CD14-positive monocyte (primary cell): ENCODE results near the gene SLC38A3. TPM values are rescaled to one million over a fixed set of nuclear protein-coding genes. Genes with fewer than 3 reads are reported as not detected.

Experiments
- DNase-seq, 3 donors: peaks; one replicate each; pipeline ENCODE4 v3.0.0-alpha.2; 2011 to 2022
- H2AFZ ChIP-seq: 2 replicates; pipeline ENCODE4 v1.6.0; 2012; ENCODE audit warnings: mild to moderate bottlenecking, low read depth, low read length, inconsistent platforms; ENCODE audit not compliant: insufficient read depth, poor library complexity, severe bottlenecking
- H3K27ac ChIP-seq, 2 donors: 1 replicate in 1 of 2; 2 replicates in 1 of 2; pipeline ENCODE4 v1.5.1; 2012 to 2013; ENCODE audit warnings: low read length in 2 of 2, control low read depth in 1 of 2, inconsistent platforms in 1 of 2, low read depth in 1 of 2, mild to moderate bottlenecking in 1 of 2
- H3K27me3 ChIP-seq, 2 donors: one replicate each; pipeline versions ENCODE4 v1.6.0 to v1.6.1; 2011 to 2013; ENCODE audit warnings: low read length in 2 of 2; ENCODE audit not compliant: control insufficient read depth in 2 of 2, insufficient read depth in 2 of 2
- H3K36me3 ChIP-seq, 2 donors: replicated peaks in 1 of 2; 1 replicate in 1 of 2; 2 replicates in 1 of 2; pipeline versions ENCODE4 v1.5.1 to v1.6.1; 2012 to 2013; ENCODE audit warnings: low read length in 2 of 2, control low read depth in 1 of 2, inconsistent platforms in 1 of 2, mild to moderate bottlenecking in 1 of 2; ENCODE audit not compliant: insufficient read depth in 2 of 2, control insufficient read depth in 1 of 2
- H3K4me1 ChIP-seq, 2 donors: 1 replicate in 1 of 2; 2 replicates in 1 of 2; pipeline versions ENCODE4 v1.5.1 to v1.6.1; 2012 to 2013; ENCODE audit warnings: low read length in 2 of 2, control low read depth in 1 of 2, inconsistent platforms in 1 of 2, mild to moderate bottlenecking in 1 of 2, moderate library complexity in 1 of 2; ENCODE audit not compliant: insufficient read depth in 2 of 2, control insufficient read depth in 1 of 2
- H3K4me2 ChIP-seq: replicated peaks from 2 replicates; pipeline ENCODE3; 2012; ENCODE audit warnings: low read length, moderate library complexity, mild to moderate bottlenecking; ENCODE audit not compliant: poor library complexity, severe bottlenecking; ENCODE audit errors: extremely low read depth
- H3K4me3 ChIP-seq, 3 experiments: fragments of 200-600 bp in 1 of 3; sonication (generic) in 1 of 3; replicated peaks in 1 of 3; 1 replicate in 2 of 3; 2 replicates in 1 of 3; pipeline ENCODE4 v1.5.1; 2011 to 2013; ENCODE audit warnings: low read length in 3 of 3, mild to moderate bottlenecking in 3 of 3, control low read depth in 2 of 3, low read depth in 2 of 3, inconsistent platforms in 1 of 3, moderate library complexity in 1 of 3
- H3K79me2 ChIP-seq: 2 replicates; pipeline ENCODE4 v1.6.0; 2012; ENCODE audit warnings: mild to moderate bottlenecking, control low read depth, inconsistent platforms, low read length, moderate library complexity; ENCODE audit not compliant: insufficient read depth
- H3K9ac ChIP-seq: 2 replicates; pipeline ENCODE4 v1.6.0; 2017; ENCODE audit warnings: low read length, mild to moderate bottlenecking; ENCODE audit not compliant: insufficient read depth, poor library complexity, severe bottlenecking
- H3K9me3 ChIP-seq, 2 donors: replicated peaks in 1 of 2; 1 replicate in 1 of 2; 2 replicates in 1 of 2; pipeline versions ENCODE4 v1.5.1 to v1.6.1; 2012 to 2013; ENCODE audit warnings: low read length in 2 of 2, control low read depth in 1 of 2; ENCODE audit not compliant: control insufficient read depth in 1 of 2, insufficient read depth in 1 of 2
- H4K20me1 ChIP-seq: 2 replicates; pipeline ENCODE4 v1.6.0; 2012; ENCODE audit warnings: mild to moderate bottlenecking, low read length, control low read depth, moderate library complexity; ENCODE audit not compliant: insufficient read depth
- H3K27ac Mint-ChIP-seq, 7 donors: one replicate each; pipeline ENCODE4 v1.8.0; 2020; ENCODE audit warnings: mild to moderate bottlenecking in 7 of 7, mixed read lengths in 7 of 7, moderate library complexity in 6 of 7, inconsistent platforms in 2 of 7
- H3K27me3 Mint-ChIP-seq, 3 donors: one replicate each; pipeline ENCODE4 v1.8.0; 2021 to 2022; ENCODE audit warnings: low read depth in 3 of 3, mild to moderate bottlenecking in 3 of 3, mixed read lengths in 3 of 3, moderate library complexity in 3 of 3, inconsistent platforms in 1 of 3
- H3K36me3 Mint-ChIP-seq, 2 donors: one replicate each; pipeline ENCODE4 v1.8.0; 2020; ENCODE audit warnings: mixed read lengths in 2 of 2, inconsistent platforms in 1 of 2, mild to moderate bottlenecking in 1 of 2
- H3K4me1 Mint-ChIP-seq: one replicate; pipeline ENCODE4 v1.8.0; 2020; ENCODE audit warnings: mild to moderate bottlenecking, mixed read lengths
- H3K4me3 Mint-ChIP-seq, 2 donors: one replicate each; pipeline ENCODE4 v1.8.0; 2020; ENCODE audit warnings: mild to moderate bottlenecking in 2 of 2, mixed read lengths in 2 of 2, moderate library complexity in 1 of 2
- H3K9me3 Mint-ChIP-seq, 7 donors: one replicate each; pipeline ENCODE4 v1.8.0; 2020 to 2022; ENCODE audit warnings: mixed read lengths in 7 of 7, mild to moderate bottlenecking in 6 of 7, moderate library complexity in 6 of 7, inconsistent platforms in 2 of 7
- CTCF ChIP-seq: fragments of 200-600 bp; IDR thresholded peaks from one replicate; pipeline ENCODE4 v1.8.0; 2022; ENCODE audit warnings: antibody characterized with exemption, mild to moderate bottlenecking
- WGBS: methylation state at CpG from one replicate; pipeline ENCODE4 v1.1.5; 2013; ENCODE audit warnings: missing lambda C conversion rate; ENCODE audit not compliant: insufficient coverage; 5-methylcytosine and 5-hydroxymethylcytosine counted together
- intact Hi-C, 2 donors: fragments of 100-400 bp; cut with micrococcal nuclease; formaldehyde crosslinking; loops; one replicate each; pipeline versions ENCODE4 v1.15.0 to v1.15.1; 2023
- polyA plus RNA-seq, 3 donors: library from polyadenylated mRNA; depleted of rRNA in 1 of 3; unstranded in 2 of 3; stranded (reverse) in 1 of 3; fragments of 300-500 nt in 2 of 3; fragments of >200 nt in 1 of 3; fragmentation: Illumina TruSeq in 2 of 3; gene quantifications; 1 replicate in 2 of 3; 2 replicates in 1 of 3; pipeline ENCODE4 v1.2.3, GENCODE V29; 2012 to 2021

The SLC38A3 gene
- polyA plus RNA-seq, 3 donors = not detected

DNA sequence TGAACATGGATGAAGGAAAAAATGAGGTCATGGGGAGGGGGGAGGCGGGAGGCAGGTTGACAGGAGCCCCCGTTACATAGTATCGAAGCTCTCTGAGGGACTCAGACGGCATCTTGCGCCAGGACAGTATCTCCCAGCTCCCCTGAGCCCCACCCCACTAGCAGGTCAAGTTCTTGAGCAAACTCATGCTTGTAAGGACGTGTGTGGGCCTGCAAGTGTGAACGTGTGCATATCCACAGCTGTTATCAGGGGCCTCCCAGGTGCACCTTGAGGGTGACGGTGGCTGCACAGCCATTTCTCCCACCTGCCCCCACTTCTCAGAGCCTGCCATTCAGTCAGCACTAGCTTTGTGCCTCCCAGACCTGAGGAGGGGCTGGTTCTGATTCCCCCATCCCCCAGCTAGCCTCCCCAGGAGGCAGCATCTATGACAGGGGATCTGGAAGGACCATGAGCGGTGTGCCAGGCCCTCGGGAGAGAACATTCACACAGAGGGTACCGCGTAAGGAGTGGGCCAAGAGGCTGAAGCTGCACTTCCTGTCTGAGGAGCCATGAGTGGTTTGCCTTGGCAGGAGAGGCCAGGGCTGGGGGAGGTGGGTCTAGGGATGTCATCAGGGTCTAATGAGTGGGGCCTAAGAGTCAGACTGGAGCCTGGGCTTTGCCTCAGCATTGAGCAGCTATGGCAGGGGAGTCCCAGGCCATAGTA lies 47.1 kb upstream of the SLC38A3 start:
- Mint-ChIP-seq H3K4me1 (peaks cover 25% of the 10 kb centered on the region), H3K27ac (peak overlapping the region in 1 of 7 donors; percentile 37), H3K9me3 (peaks cover 0 to 16% (median 6%) of the 10 kb centered on the region in 7 donors), H3K4me3 (peak overlapping the region in 1 of 2 donors; percentile 71), H3K27me3 (peaks cover 41 to 54% (median 51%) of the 10 kb centered on the region in 3 donors), H3K36me3 (peaks cover 4 to 10% of the 10 kb centered on the region in 2 donors)
- Histone ChIP-seq H3K4me3 (no peak overlapping the region), H3K4me2 (no peak overlapping the region), H3K9ac (no peak overlapping the region), H3K27ac (no peak overlapping the region), H3K36me3 (no peaks in the 10 kb centered on the region), H3K4me1 (peaks cover 10 to 19% of the 10 kb centered on the region in 2 donors), H2AFZ (no peak overlapping the region), H3K27me3 (peaks cover 19 to 48% of the 10 kb centered on the region in 2 donors), H4K20me1 (peaks cover 8% of the 10 kb centered on the region), H3K9me3 (peaks cover 0 to 16% of the 10 kb centered on the region in 2 donors), H3K79me2 (no peaks in the 10 kb centered on the region)
- intact Hi-C loops = no loop called here
- TF ChIP-seq CTCF = no peak
- 69% methylated on average over 4 of the region's 12 CpGs for WGBS
- DNase-seq = no peak

DNA sequence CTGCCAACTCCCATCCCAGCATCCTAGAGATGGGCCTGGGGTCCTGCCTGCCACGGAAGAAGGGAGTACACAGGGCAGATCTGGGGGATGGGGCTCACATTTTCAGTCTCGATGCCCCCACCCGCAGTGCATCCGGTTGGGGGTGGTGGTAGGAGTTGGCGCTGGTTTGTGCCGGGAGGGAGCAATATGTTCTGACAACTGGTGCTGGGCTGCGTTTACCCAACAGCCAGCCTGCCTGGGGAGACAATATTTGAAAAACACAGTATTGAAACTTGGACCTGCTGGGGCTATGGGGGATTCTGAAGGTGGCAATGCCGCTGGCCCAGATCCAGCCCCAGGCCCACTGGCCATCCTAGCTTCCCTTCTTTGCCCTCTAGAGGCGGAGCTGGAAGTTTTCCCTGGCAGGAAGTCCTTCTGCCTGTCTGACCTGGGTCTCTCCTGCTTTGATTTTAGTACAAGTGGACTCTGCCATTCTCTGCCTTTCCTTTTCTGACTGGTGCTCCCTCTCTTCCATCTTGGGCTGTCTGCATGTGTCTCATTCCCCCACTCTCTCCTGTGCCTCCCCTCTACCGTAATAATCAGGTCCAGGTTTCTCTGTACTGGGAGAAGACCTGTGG lies 46.4 kb upstream of the SLC38A3 start:
- H3K27me3 Mint-ChIP-seq = peaks cover 34 to 47% (median 45%) of the 10 kb centered on the region in 3 donors
- WGBS = 80% methylated on average over 3 of the region's 10 CpGs
- peaks cover 8% of the 10 kb centered on the region for H4K20me1 ChIP-seq
- no peak for TF ChIP-seq CTCF
- intact Hi-C loops = no loop called here
- peaks cover 24% of the 10 kb centered on the region for H3K4me1 Mint-ChIP-seq
- peaks cover 4 to 10% of the 10 kb centered on the region in 2 donors for H3K36me3 Mint-ChIP-seq
- no peak for DNase-seq
- H2AFZ ChIP-seq = no peak overlapping the region
- peak overlapping the region in 1 of 2 donors; percentile 16 for H3K4me3 Mint-ChIP-seq
- no peak overlapping the region for H3K27ac ChIP-seq
- no peak overlapping the region for H3K9ac ChIP-seq
- H3K4me2 ChIP-seq = no peak overlapping the region
- H3K27me3 ChIP-seq = peaks cover 17 to 41% of the 10 kb centered on the region in 2 donors
- H3K9me3 Mint-ChIP-seq = peaks cover 0 to 16% (median 6%) of the 10 kb centered on the region in 7 donors
- H3K4me3 ChIP-seq = no peak overlapping the region
- H3K4me1 ChIP-seq = peaks cover 10 to 18% of the 10 kb centered on the region in 2 donors
- H3K36me3 ChIP-seq = no peaks in the 10 kb centered on the region
- peaks cover 0 to 16% of the 10 kb centered on the region in 2 donors for H3K9me3 ChIP-seq
- peak overlapping the region in 1 of 7 donors; percentile 37 for H3K27ac Mint-ChIP-seq
- H3K79me2 ChIP-seq = no peaks in the 10 kb centered on the region
